ENCODE results near the gene RHBDD1. TPM values are rescaled to one million over a fixed set of nuclear protein-coding genes. Genes with fewer than 3 reads are reported as not detected.

The RHBDD1 gene
- total and polyA plus RNA-seq, 2 experiments from 2014 or later = 24.3 to 33.7 TPM

- H3K36me3 ChIP-seq (ENCODE audit: low read depth) = no peaks in the 10 kb centered on the region
- no peaks in the 10 kb centered on the region for H3K9me2 ChIP-seq (ENCODE audit: insufficient read depth)
- H3K4me3 ChIP-seq = no peak overlapping the region
- no peak for DNase-seq
- no peak for TF ChIP-seq EZH2 (IDR thresholded peaks at IDR 0.05; ENCODE audit: insufficient read depth, poor library complexity, severe bottlenecking)
- TF ChIP-seq EZH2phosphoT487 (IDR thresholded peaks at IDR 0.05; ENCODE audit: insufficient read depth, low read depth) = no peak
- no peaks in the 10 kb centered on the region for H3K4me1 ChIP-seq (ENCODE audit: insufficient read depth)
- H2AFZ ChIP-seq = no peak overlapping the region
- WGBS, 2 experiments (ENCODE audit: low coverage in 1 of 2, low lambda C conversion rate in 2 of 2, missing lambda C conversion rate in 2 of 2) = 97 to 100% methylated on average over 6 of the region's 6 CpGs
- no peak overlapping the region for H3K27ac ChIP-seq
- H3K79me2 ChIP-seq (ENCODE audit: insufficient read depth) = no peaks in the 10 kb centered on the region
- no peak overlapping the region for H3K9ac ChIP-seq
- no peaks in the 10 kb centered on the region for H3F3A ChIP-seq (ENCODE audit: insufficient read depth)
- H3K4me2 ChIP-seq (ENCODE audit: unreplicated experiment) = no peak overlapping the region
- H3K27me3 ChIP-seq (replicated peaks; ENCODE audit: insufficient read depth) = no peaks in the 10 kb centered on the region
- in situ Hi-C loops (cut with MboI) = no loop called here
- H4K20me1 ChIP-seq (ENCODE audit: insufficient read depth) = no peaks in the 10 kb centered on the region
- no peaks in the 10 kb centered on the region for H3K9me3 ChIP-seq (ENCODE audit: low read depth)
Measured at GRCh38 chr2:227004482-227004881, 168.6 kb downstream of the RHBDD1 start.

- H3K9me3 ChIP-seq (ENCODE audit: low read depth) = no peaks in the 10 kb centered on the region
- no peaks in the 10 kb centered on the region for H3K79me2 ChIP-seq (ENCODE audit: insufficient read depth)
- no peaks in the 10 kb centered on the region for H4K20me1 ChIP-seq (ENCODE audit: insufficient read depth)
- H3K9me2 ChIP-seq (ENCODE audit: insufficient read depth) = no peaks in the 10 kb centered on the region
- no peaks in the 10 kb centered on the region for H3K27me3 ChIP-seq (replicated peaks; ENCODE audit: insufficient read depth)
- H3K4me2 ChIP-seq (ENCODE audit: unreplicated experiment) = no peak overlapping the region
- H3K36me3 ChIP-seq (ENCODE audit: low read depth) = no peaks in the 10 kb centered on the region
- in situ Hi-C loops (cut with MboI) = no loop called here
- no peak overlapping the region for H3K9ac ChIP-seq
- 87% methylated on average over 16 of the region's 16 CpGs for WGBS, 2 experiments (ENCODE audit: low coverage in 1 of 2, low lambda C conversion rate in 2 of 2, missing lambda C conversion rate in 2 of 2)
- H3F3A ChIP-seq (ENCODE audit: insufficient read depth) = no peaks in the 10 kb centered on the region
- H3K4me1 ChIP-seq (ENCODE audit: insufficient read depth) = peaks cover 3% of the 10 kb centered on the region; the same call in 1 of the 2 replicates
- no peak overlapping the region for H3K27ac ChIP-seq
- no peak overlapping the region for H2AFZ ChIP-seq
- H3K4me3 ChIP-seq = no peak overlapping the region
- DNase-seq = no peak
- TF ChIP-seq EZH2phosphoT487 (IDR thresholded peaks at IDR 0.05; ENCODE audit: insufficient read depth, low read depth) = no peak
- TF ChIP-seq EZH2 (IDR thresholded peaks at IDR 0.05; ENCODE audit: insufficient read depth, poor library complexity, severe bottlenecking) = no peak
Measured at GRCh38 chr2:227006189-227006897, 170.5 kb downstream of the RHBDD1 start.

- Histone ChIP-seq H3K4me1 (ENCODE audit: insufficient read depth) (peaks cover 3% of the 10 kb centered on the region; the same call in 1 of the 2 replicates), H3K27ac (no peak overlapping the region), H2AFZ (no peak overlapping the region), H3F3A (ENCODE audit: insufficient read depth) (no peaks in the 10 kb centered on the region), H3K9ac (no peak overlapping the region), H3K36me3 (ENCODE audit: low read depth) (no peaks in the 10 kb centered on the region), H3K9me2 (ENCODE audit: insufficient read depth) (no peaks in the 10 kb centered on the region), H3K4me3 (no peak overlapping the region), H3K27me3 (replicated peaks; ENCODE audit: insufficient read depth) (no peaks in the 10 kb centered on the region), H3K9me3 (ENCODE audit: low read depth) (no peaks in the 10 kb centered on the region), H3K79me2 (ENCODE audit: insufficient read depth) (no peaks in the 10 kb centered on the region), H4K20me1 (ENCODE audit: insufficient read depth) (no peaks in the 10 kb centered on the region), H3K4me2 (ENCODE audit: unreplicated experiment) (no peak overlapping the region)
- in situ Hi-C loops (cut with MboI) = no loop called here
- 86 to 89% methylated on average over 9 of the region's 9 CpGs for whole genome bisulfite sequencing, 2 experiments (ENCODE audit: low coverage in 1 of 2, low lambda C conversion rate in 2 of 2, missing lambda C conversion rate in 2 of 2)
- TF ChIP-seq EZH2 (IDR thresholded peaks at IDR 0.05; ENCODE audit: insufficient read depth, poor library complexity, severe bottlenecking) = no peak
- TF ChIP-seq EZH2phosphoT487 (IDR thresholded peaks at IDR 0.05; ENCODE audit: insufficient read depth, low read depth) = no peak
- no peak for DNase-seq
Measured at GRCh38 chr2:227007148-227007547, 171.3 kb downstream of the RHBDD1 start.

GRCh38 chr2:227007940-227008339 is 172.1 kb downstream of the RHBDD1 start:
- Histone ChIP-seq H3K27ac (no peak overlapping the region), H3K4me1 (ENCODE audit: insufficient read depth) (peaks cover 3% of the 10 kb centered on the region; the same call in 1 of the 2 replicates), H3K9me3 (ENCODE audit: low read depth) (no peaks in the 10 kb centered on the region), H2AFZ (no peak overlapping the region), H3F3A (ENCODE audit: insufficient read depth) (no peaks in the 10 kb centered on the region), H3K9ac (no peak overlapping the region), H3K4me3 (no peak overlapping the region), H4K20me1 (ENCODE audit: insufficient read depth) (no peaks in the 10 kb centered on the region), H3K9me2 (ENCODE audit: insufficient read depth) (no peaks in the 10 kb centered on the region), H3K36me3 (ENCODE audit: low read depth) (no peaks in the 10 kb centered on the region), H3K4me2 (ENCODE audit: unreplicated experiment) (no peak overlapping the region), H3K27me3 (replicated peaks; ENCODE audit: insufficient read depth) (no peaks in the 10 kb centered on the region), H3K79me2 (ENCODE audit: insufficient read depth) (no peaks in the 10 kb centered on the region)
- TF ChIP-seq EZH2phosphoT487 (IDR thresholded peaks at IDR 0.05; ENCODE audit: insufficient read depth, low read depth) (no peak), EZH2 (IDR thresholded peaks at IDR 0.05; ENCODE audit: insufficient read depth, poor library complexity, severe bottlenecking) (no peak)
- WGBS, 2 experiments (ENCODE audit: low coverage in 1 of 2, low lambda C conversion rate in 2 of 2, missing lambda C conversion rate in 2 of 2) = 85 to 89% methylated on average over 17 of the region's 17 CpGs
- DNase-seq = no peak
- in situ Hi-C loops (cut with MboI) = no loop called here

Measured in GM23248 (cell line).